SK-N-SH (cell line): ENCODE measurements around the gene NFIX. TPM values are rescaled to one million over a fixed set of nuclear protein-coding genes. Genes with fewer than 3 reads are reported as not detected.

Experiments
- CTCF ChIA-PET: fragments of 300-600, 350-600 bp; formaldehyde crosslinking; extraction: SDS; loops from one replicate; lab custom pipeline; 2021; lab: Yijun Ruan, JAX
- POLR2A ChIA-PET: fragments of 350-600 bp; sonication (Branson Sonifier 250); formaldehyde crosslinking; extraction: SDS; loops from one replicate; lab custom pipeline; 2020; ENCODE audit warnings: antibody characterized with exemption, inconsistent platforms; lab: Yijun Ruan, JAX
- DNase-seq: peaks from one replicate; pipeline ENCODE4 v3.0.0; 2012
- H2AFZ ChIP-seq: fragments of 200-600 bp; sonication (generic); 2 replicates; pipeline ENCODE4 v1.8.1; 2016; ENCODE audit warnings: antibody characterized with exemption, mild to moderate bottlenecking, low read depth
- H3F3A ChIP-seq: fragments of 200-600 bp; sonication (generic); replicated peaks from 2 replicates; pipeline ENCODE3; 2016; ENCODE audit warnings: antibody characterized with exemption, mild to moderate bottlenecking; ENCODE audit not compliant: insufficient read depth
- H3K27ac ChIP-seq, 2 experiments: fragments of 200-500 bp in 1 of 2; fragments of 200-600 bp in 1 of 2; sonication (Bioruptor generic) in 1 of 2; sonication (generic), shearing (Covaris generic) in 1 of 2; 2 replicates each; pipeline versions ENCODE4 v1.5.1 to v1.6.1; 2014 to 2016; ENCODE audit warnings: low read depth in 2 of 2, inconsistent platforms in 1 of 2, low read length in 1 of 2, mild to moderate bottlenecking in 1 of 2, mixed read lengths in 1 of 2
- H3K27me3 ChIP-seq: fragments of 200-600 bp; sonication (generic), shearing (Covaris generic); 2 replicates; pipeline ENCODE4 v1.6.1; 2016; ENCODE audit warnings: mixed run types; ENCODE audit not compliant: insufficient read depth
- H3K36me3 ChIP-seq, 2 experiments: fragments of 200-500 bp in 1 of 2; fragments of 200-600 bp in 1 of 2; sonication (Bioruptor generic) in 1 of 2; sonication (generic) in 1 of 2; replicated peaks in 1 of 2; 2 replicates each; pipeline versions ENCODE3 to v1.5.1; 2014 to 2016; ENCODE audit warnings: low read length in 1 of 2, mild to moderate bottlenecking in 1 of 2; ENCODE audit not compliant: insufficient read depth in 2 of 2, control insufficient read depth in 1 of 2
- H3K4me1 ChIP-seq, 2 experiments: fragments of 200-500 bp in 1 of 2; fragments of 200-600 bp in 1 of 2; sonication (Bioruptor generic) in 1 of 2; sonication (generic), shearing (Covaris generic) in 1 of 2; 2 replicates each; pipeline versions ENCODE4 v1.5.1 to v1.6.1; 2014 to 2016; ENCODE audit warnings: low read depth in 1 of 2, low read length in 1 of 2, mixed run types in 1 of 2; ENCODE audit not compliant: insufficient read depth in 2 of 2, control insufficient read depth in 1 of 2
- H3K4me2 ChIP-seq: fragments of 200-600 bp; sonication (generic), shearing (Covaris generic); 2 replicates; pipeline ENCODE4 v1.6.1; 2017; ENCODE audit warnings: mixed run types
- H3K4me3 ChIP-seq, 2 experiments: fragments of 200-500 bp in 1 of 2; fragments of 200-600 bp in 1 of 2; sonication (Bioruptor generic) in 1 of 2; sonication (generic), shearing (Covaris generic) in 1 of 2; 2 replicates each; pipeline versions ENCODE4 v1.5.1 to v1.8.1; 2014 to 2016; ENCODE audit warnings: low read depth in 2 of 2, inconsistent platforms in 1 of 2, low read length in 1 of 2, mild to moderate bottlenecking in 1 of 2, mixed read lengths in 1 of 2, moderate library complexity in 1 of 2
- H3K79me2 ChIP-seq: fragments of 200-600 bp; sonication (generic); 2 replicates; pipeline ENCODE4 v1.8.1; 2017; ENCODE audit warnings: mild to moderate bottlenecking; ENCODE audit not compliant: insufficient read depth
- H3K9ac ChIP-seq: fragments of 200-600 bp; sonication (generic); 2 replicates; pipeline ENCODE4 v1.6.1; 2017; ENCODE audit warnings: mixed run types
- H3K9me2 ChIP-seq: fragments of 200-600 bp; sonication (generic); 2 replicates; pipeline ENCODE4 v1.6.1; 2017; ENCODE audit warnings: mixed run types
- H3K9me3 ChIP-seq: fragments of 200-600 bp; sonication (generic); 2 replicates; pipeline ENCODE4 v1.6.1; 2017; ENCODE audit warnings: mixed run types, mild to moderate bottlenecking, moderate library complexity
- H4K20me1 ChIP-seq: fragments of 200-600 bp; sonication (generic); 2 replicates; pipeline ENCODE4 v1.6.1; 2017; ENCODE audit warnings: mild to moderate bottlenecking, mixed run types; ENCODE audit not compliant: insufficient read depth
- CHD2 ChIP-seq: fragments of 150-350 bp; IDR thresholded peaks from 2 replicates; pipeline ENCODE4 v1.6.1; 2018; ENCODE audit warnings: low read length; ENCODE audit not compliant: partially characterized antibody
- CTCF ChIP-seq: fragments of 200-600 bp; sonication (generic); IDR thresholded peaks from 2 replicates; pipeline ENCODE4 v1.6.1; 2017; ENCODE audit warnings: antibody characterized with exemption, mild to moderate bottlenecking, moderate library complexity
- ELF1 ChIP-seq: IDR thresholded peaks from 2 replicates; pipeline ENCODE4 v1.4.0; 2012
- FOXJ3 ChIP-seq: sonication (generic); formaldehyde crosslinking; IDR thresholded peaks from 2 replicates; pipeline ENCODE4 v1.5.1; 2020; ENCODE audit warnings: mild to moderate bottlenecking, missing genetic modification reagents
- GABPA ChIP-seq: IDR thresholded peaks from 2 replicates; pipeline ENCODE4 v1.4.0; 2012; ENCODE audit warnings: low read depth, mild to moderate bottlenecking
- MAX ChIP-seq: IDR thresholded peaks from 2 replicates; pipeline ENCODE4 v1.4.0; 2012; ENCODE audit warnings: low read depth
- NRF1 ChIP-seq: IDR thresholded peaks from 2 replicates; pipeline ENCODE4 v1.6.1; 2012; ENCODE audit warnings: low read depth, mild to moderate bottlenecking, low read length
- PBX3 ChIP-seq: IDR thresholded peaks from 2 replicates; pipeline ENCODE4; 2012
- POLR2AphosphoS5 ChIP-seq: IDR thresholded peaks from 2 replicates; pipeline ENCODE4 v1.6.1; 2012; ENCODE audit warnings: low read depth, low read length
- RCOR1 ChIP-seq: fragments of 150-350 bp; IDR thresholded peaks from 2 replicates; pipeline ENCODE4 v1.6.1; 2017; ENCODE audit warnings: antibody characterized with exemption, low read length
- SIN3A ChIP-seq: IDR thresholded peaks from 2 replicates; pipeline ENCODE4 v1.6.1; 2012; ENCODE audit warnings: low read depth, mild to moderate bottlenecking, low read length, moderate library complexity, borderline replicate concordance
- SMC3 ChIP-seq: IDR thresholded peaks from 2 replicates; pipeline ENCODE4 v1.6.1; 2012; ENCODE audit warnings: low read depth, low read length, improper control_type of control experiment
- TAF1 ChIP-seq: IDR thresholded peaks from 2 replicates; pipeline ENCODE4 v1.6.1; 2012; ENCODE audit warnings: low read depth, mild to moderate bottlenecking, low read length, moderate library complexity, borderline replicate concordance
- YY1 ChIP-seq: IDR thresholded peaks from 2 replicates; pipeline ENCODE4 v1.4.0; 2012; ENCODE audit warnings: low read depth, mild to moderate bottlenecking
- ZBTB33 ChIP-seq: IDR thresholded peaks from 2 replicates; pipeline ENCODE4 v1.4.0; 2012; ENCODE audit warnings: low read depth, borderline replicate concordance
- WGBS: methylation state at CpG from one replicate; pipeline ENCODE4 v1.1.6; 2017; ENCODE audit warnings: low lambda C conversion rate; 5-methylcytosine and 5-hydroxymethylcytosine counted together
- polyA plus RNA-seq, 3 experiments: library from polyadenylated mRNA; depleted of rRNA; stranded (reverse); fragments of >200 nt; gene quantifications; 2 replicates each; pipeline ENCODE4 v1.2.3, GENCODE V29; 2012
- TF ChIP-seq, protein P1 (sequence below): fragments of 150-350 bp; IDR thresholded peaks from 2 replicates; pipeline ENCODE4 v1.6.1; 2016; ENCODE audit warnings: mild to moderate bottlenecking, low read depth, low read length

The NFIX gene
- polyA plus RNA-seq, 1 of the 3 experiments (the other 2 are of a cell fraction) = 14.8 TPM

DNA sequence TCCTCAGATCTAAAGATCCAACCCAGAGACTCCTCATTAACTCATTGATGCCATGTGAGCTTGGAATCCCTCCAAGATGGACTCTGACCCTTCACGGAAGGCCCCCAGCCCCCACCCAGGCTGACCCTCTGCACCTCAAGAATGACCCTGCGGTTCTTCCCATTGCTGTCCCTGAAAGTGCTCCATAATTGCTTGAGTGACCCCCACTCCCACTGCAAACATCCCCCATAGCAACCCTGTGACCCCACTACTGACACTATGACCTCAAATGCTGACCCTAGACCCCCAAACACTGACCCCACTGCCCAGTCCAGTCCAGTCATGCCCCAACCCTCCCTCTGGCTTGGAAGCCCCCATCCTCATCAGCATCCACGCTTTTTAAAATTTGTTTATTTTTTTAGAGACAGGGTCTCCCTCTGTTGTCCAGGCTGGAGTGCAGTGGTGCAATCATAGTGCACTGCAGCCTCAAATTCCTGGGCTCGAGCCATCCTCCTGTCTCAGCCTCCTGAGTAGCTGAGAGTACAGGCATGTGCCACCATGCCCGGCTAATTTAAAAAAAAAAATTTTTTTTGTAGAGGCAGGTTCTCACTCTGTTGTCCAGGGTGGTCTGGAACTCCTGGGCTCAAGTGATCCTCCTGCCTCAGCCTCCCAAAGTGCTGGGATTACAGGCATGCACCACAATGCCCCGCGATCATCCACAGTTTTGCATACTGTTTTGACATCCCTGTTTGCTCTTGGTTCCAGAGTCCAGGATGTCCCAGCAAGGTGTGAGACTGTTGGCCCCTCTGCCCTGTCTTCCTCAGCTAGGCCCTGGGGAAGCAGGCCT, 106.5 kb downstream of the NFIX start (continued):
- no peak for TF ChIP-seq GABPA
- no peak for TF ChIP-seq YY1
- TF ChIP-seq, protein P1, sequence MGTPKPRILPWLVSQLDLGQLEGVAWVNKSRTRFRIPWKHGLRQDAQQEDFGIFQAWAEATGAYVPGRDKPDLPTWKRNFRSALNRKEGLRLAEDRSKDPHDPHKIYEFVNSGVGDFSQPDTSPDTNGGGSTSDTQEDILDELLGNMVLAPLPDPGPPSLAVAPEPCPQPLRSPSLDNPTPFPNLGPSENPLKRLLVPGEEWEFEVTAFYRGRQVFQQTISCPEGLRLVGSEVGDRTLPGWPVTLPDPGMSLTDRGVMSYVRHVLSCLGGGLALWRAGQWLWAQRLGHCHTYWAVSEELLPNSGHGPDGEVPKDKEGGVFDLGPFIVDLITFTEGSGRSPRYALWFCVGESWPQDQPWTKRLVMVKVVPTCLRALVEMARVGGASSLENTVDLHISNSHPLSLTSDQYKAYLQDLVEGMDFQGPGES = no peak

- Histone ChIP-seq H3K9me3 (no peaks in the 10 kb centered on the region), H3F3A (peaks cover 5% of the 10 kb centered on the region), H3K79me2 (peaks cover 12% of the 10 kb centered on the region; the same call in 1 of the 2 replicates), H3K4me2 (peak overlapping the region; percentile 81), H3K9ac (peak overlapping the region; percentile 71), H3K9me2 (no peaks in the 10 kb centered on the region), H3K4me3 (peak overlapping the region; percentile 42 to 51), H3K27me3 (no peaks in the 10 kb centered on the region), H3K36me3 (peaks cover 0 to 15% of the 10 kb centered on the region in 2 experiments), H2AFZ (peak overlapping the region; percentile 32; the same call in 1 of the 2 replicates), H4K20me1 (no peaks in the 10 kb centered on the region), H3K27ac (peak overlapping the region; percentile 40 to 92), H3K4me1 (peaks cover 0 to 24% of the 10 kb centered on the region in 2 experiments; a peak in 3 of 4 replicates)
- 20% methylated on average over 1 of the region's 7 CpGs for WGBS
- POLR2A ChIA-PET = no interaction called here
- no peak for DNase-seq
- TF ChIP-seq ELF1 = no peak
- peak; percentile 84 for TF ChIP-seq ZBTB33
- TF ChIP-seq CHD2 = peak; percentile 98
- CTCF ChIA-PET = interaction anchor here (0.7 to 9.5 kb wide), 4 partner anchors 9 to 137 kb away, joined by 3 to 76 read pairs (median 11); no protein-coding TSS in a partner anchor
Measured at GRCh38 chr19:13102416-13102665, 107.1 kb downstream of the NFIX start.

- H3K9ac ChIP-seq = peak within 1 kb of the TSS; percentile 71
- H3K79me2 ChIP-seq = peaks cover 12% of the 10 kb centered on the region; the same call in 1 of the 2 replicates
- ChIA-PET CTCF (interaction anchor here (0.7 to 9.5 kb wide), 7 partner anchors 10 to 139 kb away, joined by 3 to 76 read pairs (median 10); no protein-coding TSS in a partner anchor), POLR2A (no interaction called here)
- peaks cover 0 to 15% of the 10 kb centered on the region in 2 experiments for H3K36me3 ChIP-seq
- H3F3A ChIP-seq = peaks cover 5% of the 10 kb centered on the region
- H3K4me1 ChIP-seq = peaks cover 0 to 24% of the 10 kb centered on the region in 2 experiments; a peak in 3 of 4 replicates
- no peaks in the 10 kb centered on the region for H3K9me2 ChIP-seq
- peak within 1 kb of the TSS; percentile 42 to 51 for H3K4me3 ChIP-seq
- no peaks in the 10 kb centered on the region for H3K27me3 ChIP-seq
- peak within 1 kb of the TSS; percentile 81 for H3K4me2 ChIP-seq
- H3K9me3 ChIP-seq = no peaks in the 10 kb centered on the region
- no peaks in the 10 kb centered on the region for H4K20me1 ChIP-seq
- peak within 1 kb of the TSS; percentile 40 to 92 for H3K27ac ChIP-seq
- peak; percentile 97 for DNase-seq
- H2AFZ ChIP-seq = peak within 1 kb of the TSS; percentile 32; the same call in 1 of the 2 replicates
- 20% methylated on average over 23 of the region's 47 CpGs for WGBS
- TF ChIP-seq FOXJ3 (CRISPR knock-in tag) (no peak), PBX3 (no peak), NRF1 (no peak), RCOR1 (peak; percentile 40; the same call in 1 of the 2 replicates), CTCF (no peak), TAF1 (no peak), POLR2AphosphoS5 (peak; percentile 33; the same call in 1 of the 2 replicates), SIN3A (no peak), SMC3 (no peak), MAX (peak; percentile 74)
Measured at GRCh38 chr19:13102666-13103580, 107.6 kb downstream of the NFIX start, which contains the start of gene LYL1. Gene LYL1, minus strand, starts transcription at chr19:13102858. Its CDS starts 1,687 bp downstream, at chr19:13101171.
